Mucosa of descending colon (tissue), 3 donors: Measurements from ENCODE around the gene SLC2A2. TPM values are rescaled to one million over a fixed set of nuclear protein-coding genes. Genes with fewer than 3 reads are reported as not detected.

Source experiments
- ATAC-seq: fragments of 200-7000 bp; cut with Tn5 transposase; one replicate; pipeline ENCODE4 v1.9.1; 2020; ENCODE audit warnings: mild to moderate bottlenecking, moderate library complexity
- DNase-seq, 3 donors: peaks; one replicate each; pipeline ENCODE4 v3.0.0-alpha.2; 2020
- H3K36me3 ChIP-seq: fragments of 200-600 bp; one replicate; pipeline ENCODE4 v1.8.0; 2021; ENCODE audit warnings: low read depth, mild to moderate bottlenecking
- H3K4me1 ChIP-seq: fragments of 200-600 bp; one replicate; pipeline ENCODE4 v1.8.0; 2021; ENCODE audit warnings: low read depth, mild to moderate bottlenecking
- H3K4me3 ChIP-seq: fragments of 200-600 bp; one replicate; pipeline ENCODE4 v1.8.0; 2021; ENCODE audit warnings: mild to moderate bottlenecking
- H3K9me3 ChIP-seq: fragments of 200-600 bp; one replicate; pipeline ENCODE4 v1.8.0; 2021; ENCODE audit warnings: mild to moderate bottlenecking
- CTCF ChIP-seq: fragments of 200-600 bp; IDR thresholded peaks from one replicate; pipeline ENCODE4 v1.8.0; 2022; ENCODE audit warnings: antibody characterized with exemption, mild to moderate bottlenecking
- intact Hi-C, 2 donors: fragments of 100-400 bp; cut with DNase I in 1 of 2; cut with micrococcal nuclease in 1 of 2; formaldehyde crosslinking; loops; one replicate each; pipeline versions ENCODE4 v1.11.0 to v1.11.1; 2022; cut with DNase I, micrococcal nuclease
- total RNA-seq, 3 donors: library from RNA; stranded (reverse); fragmentation: NEBNext Ultra II Directional in 2 of 3; extraction: Animal tissue kit (Norgen Biotek cat#: 25700) in 2 of 3; gene quantifications; one replicate each; pipeline versions ENCODE4 v1.2.1 to v1.2.4, GENCODE V29; 2021 to 2023
- donor health status: DM: no; HTN: no; CAD: no; lungs with moderate emphysema.
- donor health status: DM: no; HTN: no; CAD: no.
- donor health status: DM: no; HTN: yes; CAD: no.

Gene SLC2A2
- total RNA-seq, 3 donors from 2014 or later = not detected

- TF ChIP-seq CTCF = no peak
- H3K4me1 ChIP-seq = no peaks in the 10 kb centered on the region
- H3K9me3 ChIP-seq = no peaks in the 10 kb centered on the region
- no peak overlapping the region for H3K4me3 ChIP-seq
- intact Hi-C loops = no loop called here
- DNase-seq (no peak), ATAC-seq (no peak)
- H3K36me3 ChIP-seq = no peaks in the 10 kb centered on the region
These were observed 8.2 kb downstream of the SLC2A2 start for GRCh38 chr3:171018156-171018935.

- no peak for ATAC-seq
- no peak for DNase-seq
- H3K9me3 ChIP-seq = no peaks in the 10 kb centered on the region
- no peak overlapping the region for H3K4me3 ChIP-seq
- no peak for TF ChIP-seq CTCF
- H3K4me1 ChIP-seq = no peaks in the 10 kb centered on the region
- no peaks in the 10 kb centered on the region for H3K36me3 ChIP-seq
- intact Hi-C loops = no loop called here
These were observed 12.4 kb downstream of the SLC2A2 start for GRCh38 chr3:171013822-171014748.

- no peak overlapping the region for H3K4me3 ChIP-seq
- no peaks in the 10 kb centered on the region for H3K4me1 ChIP-seq
- no peaks in the 10 kb centered on the region for H3K9me3 ChIP-seq
- no peak for TF ChIP-seq CTCF
- DNase-seq (no peak), ATAC-seq (no peak)
- intact Hi-C loops = no loop called here
- no peaks in the 10 kb centered on the region for H3K36me3 ChIP-seq
These were observed 14.6 kb downstream of the SLC2A2 start for GRCh38 chr3:171011873-171012336.

GRCh38 chr3:171011109-171011872 is 15.2 kb downstream of the SLC2A2 start:
- ATAC-seq (no peak), DNase-seq (no peak)
- Histone ChIP-seq H3K36me3 (no peaks in the 10 kb centered on the region), H3K9me3 (no peaks in the 10 kb centered on the region), H3K4me1 (no peaks in the 10 kb centered on the region), H3K4me3 (no peak overlapping the region)
- intact Hi-C loops = no loop called here
- TF ChIP-seq CTCF = no peak

- no peaks in the 10 kb centered on the region for H3K36me3 ChIP-seq
- H3K9me3 ChIP-seq = no peaks in the 10 kb centered on the region
- no peak for ATAC-seq
- intact Hi-C loops = no loop called here
- no peak overlapping the region for H3K4me3 ChIP-seq
- no peak for TF ChIP-seq CTCF
- no peak for DNase-seq
- peaks cover 3% of the 10 kb centered on the region for H3K4me1 ChIP-seq
These were observed 19.2 kb downstream of the SLC2A2 start for GRCh38 chr3:171007316-171007715.
